NCI-H446 (cell line): ENCODE results near the gene TENT4A.

Experiments used
- DNase-seq, 2 experiments: peaks; one replicate each; lab custom pipeline; 2025; lab: John Stamatoyannopoulos, UW

The TENT4A gene

DNA sequence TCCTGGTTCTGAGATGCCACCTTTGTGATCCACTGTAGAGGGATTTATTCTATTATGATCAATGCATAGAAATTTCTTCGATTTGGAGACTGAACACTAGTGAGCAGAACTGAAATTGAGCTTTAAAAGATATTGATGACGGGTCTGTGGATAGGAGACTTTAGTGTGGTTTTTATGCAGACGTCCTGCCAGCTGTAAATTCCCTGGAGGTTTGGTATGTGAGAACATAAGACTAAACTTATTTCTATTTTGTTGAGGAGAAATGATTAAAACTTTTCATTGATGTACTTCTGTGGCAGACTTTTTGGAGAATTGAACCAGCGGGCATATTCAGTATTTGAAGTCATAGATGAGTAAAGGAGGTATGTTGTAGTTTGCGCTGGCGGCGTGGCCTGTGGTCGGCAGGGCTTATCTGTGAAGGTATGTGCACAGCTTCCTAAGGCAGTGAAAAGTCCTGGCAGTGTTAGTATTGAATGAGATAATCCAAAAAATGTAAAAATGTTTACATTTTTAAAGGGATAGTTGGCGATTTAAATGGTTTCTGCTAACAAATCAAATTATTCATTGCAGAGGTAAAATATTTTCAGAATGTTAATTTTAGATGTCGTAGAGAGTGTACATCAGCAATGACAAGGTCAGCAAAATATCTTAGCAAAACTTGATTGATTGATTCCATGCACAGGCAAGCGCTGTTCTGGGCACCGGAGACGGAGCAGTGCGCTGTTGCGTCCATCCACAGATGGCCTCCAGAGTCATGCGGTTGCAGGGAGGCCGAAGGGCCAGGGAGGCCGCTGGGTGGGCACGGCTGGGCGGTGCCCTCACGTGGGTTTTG is 20.4 kb downstream of the TENT4A start:
- no peak for DNase-seq

DNA sequence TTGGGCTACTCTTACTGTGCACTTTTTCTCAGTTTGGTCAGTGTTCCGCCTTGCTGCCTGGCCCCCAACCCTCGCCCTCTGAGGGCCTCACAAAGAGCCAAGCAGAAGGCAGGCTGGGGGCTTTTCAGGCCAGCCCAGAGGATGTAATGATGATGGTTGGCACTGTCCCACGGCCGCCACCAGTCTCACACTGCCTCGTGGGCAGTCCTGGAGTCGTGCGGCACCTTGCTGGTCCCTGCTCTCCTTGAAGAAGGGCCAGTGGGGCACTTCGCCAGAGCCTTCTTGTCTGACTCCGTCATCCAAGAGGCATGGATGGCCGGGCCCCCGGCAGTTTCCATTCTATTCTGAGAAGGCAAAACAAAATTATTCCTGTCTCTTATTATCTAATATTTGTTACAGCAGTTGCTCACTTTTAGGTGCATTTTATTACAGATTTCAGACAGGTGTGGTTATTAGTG is 21.0 kb downstream of the TENT4A start:
- DNase-seq: peak in 1 of 2 experiments; percentile 23

DNA sequence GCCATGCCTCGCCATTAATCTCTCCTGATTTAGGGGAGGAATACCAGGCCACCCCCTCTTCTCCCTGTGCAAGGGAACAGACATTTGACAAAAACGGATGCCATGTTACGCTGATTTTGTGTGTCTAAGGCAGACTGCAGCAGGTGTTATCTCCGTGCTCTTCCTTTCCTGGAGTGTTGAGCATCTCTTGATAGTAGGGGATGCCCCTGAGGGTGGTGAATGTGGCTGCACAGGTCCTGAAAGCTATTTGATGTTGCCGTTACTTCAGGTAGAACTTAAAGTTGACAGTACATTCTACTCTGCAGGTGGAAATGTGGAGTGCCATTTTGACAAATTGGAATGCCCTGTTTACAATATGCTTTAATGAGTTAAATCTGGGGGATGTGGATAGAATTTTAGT is 21.5 kb downstream of the TENT4A start:
- DNase-seq: no peak

DNA sequence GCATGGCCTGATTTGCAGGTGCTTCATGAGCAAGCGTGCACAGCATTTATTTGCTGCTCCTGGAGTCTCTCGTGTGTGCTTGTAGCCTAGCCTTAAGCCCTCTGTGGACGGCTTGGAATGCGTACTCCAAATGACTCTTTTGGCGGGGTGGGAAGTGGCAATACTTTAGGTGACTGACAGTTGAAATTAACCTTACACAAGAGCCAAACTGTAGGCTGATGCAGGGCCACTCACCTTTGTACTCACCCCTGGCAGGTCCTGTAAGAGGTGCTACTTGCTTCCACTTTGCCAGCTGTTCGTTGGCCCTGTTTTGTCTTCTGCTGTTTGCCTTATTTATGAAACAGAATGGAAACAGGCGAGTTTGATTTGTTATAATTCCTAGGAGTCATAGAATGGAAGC is 22.9 kb downstream of the TENT4A start:
- no peak for DNase-seq

DNA sequence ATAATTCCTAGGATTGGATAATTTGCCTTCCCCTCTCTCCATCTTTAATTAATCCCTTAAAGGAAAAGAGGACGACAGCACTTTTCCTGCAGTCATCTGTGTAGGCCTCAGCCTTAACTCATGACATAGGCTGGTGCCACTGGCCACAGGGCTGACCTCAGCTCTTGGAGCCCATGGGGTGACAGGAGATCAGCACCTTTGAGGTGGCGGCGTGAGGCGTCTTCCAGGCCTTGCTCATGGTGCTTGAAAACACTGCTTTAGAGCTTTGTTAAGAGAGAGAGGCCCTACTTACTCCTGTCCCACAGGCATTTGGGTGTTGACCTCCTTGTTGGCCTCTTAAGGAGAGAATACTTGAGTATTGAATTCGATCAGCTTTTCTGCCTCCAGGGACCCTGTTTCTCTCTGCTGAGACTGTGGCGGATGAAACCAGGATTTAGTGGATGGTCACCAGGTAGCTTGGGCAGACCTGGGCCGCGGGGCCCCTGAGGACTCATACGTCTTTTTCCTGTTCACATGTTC is 23.4 kb downstream of the TENT4A start:
- no peak for DNase-seq

DNA sequence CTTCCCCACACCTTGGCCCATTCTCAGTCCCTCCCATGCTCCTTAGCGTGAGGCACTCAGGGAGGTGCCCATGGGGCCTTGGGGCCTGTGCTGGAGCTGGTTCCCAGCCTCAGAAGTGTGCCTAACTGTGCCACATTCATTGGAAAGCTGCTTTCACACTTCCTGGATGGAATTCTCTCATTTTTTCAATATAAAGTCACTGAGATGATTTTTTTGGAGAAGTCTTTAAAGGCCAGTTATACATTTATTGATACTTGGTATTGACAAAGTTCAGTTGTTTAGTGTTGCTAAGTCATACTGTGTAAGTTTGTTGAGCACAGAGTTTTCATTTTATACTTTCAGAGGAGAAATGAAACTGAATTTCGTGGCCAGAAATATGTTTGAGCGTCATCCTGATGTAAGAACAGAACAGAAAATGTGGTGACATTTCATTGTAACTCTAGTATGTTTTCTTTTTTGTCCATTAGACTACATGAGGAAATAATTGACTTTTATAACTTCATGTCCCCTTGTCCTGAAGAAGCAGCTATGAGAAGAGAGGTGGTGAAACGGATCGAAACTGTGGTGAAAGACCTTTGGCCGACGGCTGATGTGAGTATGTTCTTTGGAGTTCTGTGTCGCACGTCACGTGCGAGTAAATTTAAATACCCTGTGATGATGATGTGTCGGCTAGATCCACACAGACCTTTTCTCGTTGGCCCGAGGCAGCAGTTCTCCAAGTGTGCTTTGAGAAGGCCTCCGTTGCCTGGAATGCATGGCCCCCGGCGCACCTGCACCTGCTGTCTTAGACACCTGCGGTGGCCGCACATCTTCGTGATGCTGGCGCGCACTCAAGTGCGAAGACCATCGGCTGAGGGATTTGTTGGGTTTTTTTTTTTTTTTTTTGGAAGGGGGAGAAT is 24.1 kb downstream of the TENT4A start:
- DNase-seq: no peak

DNA sequence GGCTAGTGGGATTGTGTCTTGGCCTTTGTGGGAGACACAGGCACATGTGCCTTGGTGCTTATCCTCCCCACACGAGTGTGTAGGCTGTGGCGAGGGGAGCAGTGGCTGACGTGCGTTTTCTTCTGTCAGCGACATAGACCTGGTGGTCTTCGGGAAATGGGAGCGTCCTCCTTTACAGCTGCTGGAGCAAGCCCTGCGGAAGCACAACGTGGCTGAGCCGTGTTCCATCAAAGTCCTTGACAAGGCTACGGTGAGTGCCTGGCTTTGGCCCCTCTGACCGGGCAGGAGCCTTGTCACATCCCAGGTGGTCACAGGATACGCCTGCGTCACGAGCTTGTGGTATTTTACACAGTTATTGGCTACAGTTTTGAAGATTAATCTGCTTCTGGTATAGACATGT is 26.4 kb downstream of the TENT4A start:
- DNase-seq: no peak

DNA sequence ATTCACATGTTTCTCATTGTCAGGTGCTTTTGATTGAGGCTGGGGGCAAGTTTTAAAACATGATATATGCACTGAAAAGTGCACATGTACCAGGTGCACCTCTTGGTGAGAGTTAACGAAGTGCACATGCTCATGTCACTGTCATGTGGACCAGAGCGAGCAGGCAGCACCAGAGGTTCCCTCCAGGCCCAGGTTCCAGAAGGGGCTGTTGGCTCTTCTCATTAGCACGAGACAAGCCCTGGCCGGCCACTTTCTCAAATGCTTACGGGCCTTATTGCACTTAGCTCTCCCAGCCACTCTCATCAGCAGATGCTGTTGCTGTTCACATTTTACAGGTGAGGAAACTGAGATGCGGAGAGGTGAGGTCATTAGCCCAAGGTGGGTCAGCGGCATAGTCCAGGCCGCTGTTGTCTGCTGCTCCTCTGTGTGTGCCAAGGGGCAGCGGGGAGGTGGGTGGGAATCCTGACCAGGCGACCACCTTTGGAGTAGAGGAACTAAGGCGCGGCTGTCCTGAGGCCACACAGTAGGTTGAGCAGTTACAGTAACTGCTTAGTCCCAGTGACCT is 27.4 kb downstream of the TENT4A start:
- no peak for DNase-seq

DNA sequence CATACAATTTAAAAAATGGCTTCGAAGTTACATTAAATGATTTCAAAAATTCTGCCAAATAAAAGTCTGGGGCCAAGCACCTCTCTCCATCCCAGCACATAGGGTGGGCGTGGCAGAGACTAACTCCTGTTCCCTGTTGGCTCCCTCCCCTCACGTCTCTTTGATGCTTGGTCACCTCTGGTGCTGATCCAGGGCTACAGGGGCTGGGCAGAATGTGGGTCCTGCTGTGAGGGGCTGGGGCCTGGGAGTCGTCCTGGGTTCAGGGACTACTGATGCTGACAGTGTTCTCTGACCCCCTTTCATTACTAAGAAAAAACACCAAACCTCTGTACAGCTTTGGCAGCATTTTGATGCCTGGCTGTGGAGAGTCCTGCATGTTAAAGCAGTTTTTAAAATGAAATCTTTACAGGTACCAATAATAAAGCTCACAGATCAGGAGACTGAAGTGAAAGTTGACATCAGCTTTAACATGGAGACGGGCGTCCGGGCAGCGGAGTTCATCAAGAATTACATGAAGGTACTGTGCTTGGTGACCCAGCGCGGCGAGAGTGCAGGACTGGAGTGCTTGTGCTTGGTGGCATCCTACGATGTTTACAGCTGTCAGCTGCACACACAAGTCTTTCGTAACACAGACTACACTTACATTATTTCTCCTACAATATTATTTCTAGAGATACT is 29.0 kb downstream of the TENT4A start:
- no peak for DNase-seq

DNA sequence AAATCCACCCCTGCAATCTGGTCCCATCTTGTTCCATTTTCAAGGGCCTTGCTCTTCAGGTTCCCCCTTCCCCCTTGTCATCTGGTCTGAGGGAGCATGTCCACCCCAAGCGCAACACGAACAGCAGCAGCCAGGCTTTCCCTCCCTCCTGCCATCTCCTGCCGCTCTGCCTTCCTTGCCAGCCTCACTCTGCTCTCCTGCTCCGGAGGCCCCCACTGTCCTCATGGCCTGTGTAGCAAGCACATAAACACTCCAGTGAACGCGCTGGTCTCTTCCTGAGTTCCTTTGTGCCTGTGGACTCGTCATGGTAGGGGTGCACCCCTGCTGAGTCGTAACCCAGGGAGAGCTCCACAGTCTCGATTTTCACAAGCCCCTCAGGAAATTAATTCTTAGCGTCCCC is 29.9 kb downstream of the TENT4A start:
- no peak for DNase-seq

DNA sequence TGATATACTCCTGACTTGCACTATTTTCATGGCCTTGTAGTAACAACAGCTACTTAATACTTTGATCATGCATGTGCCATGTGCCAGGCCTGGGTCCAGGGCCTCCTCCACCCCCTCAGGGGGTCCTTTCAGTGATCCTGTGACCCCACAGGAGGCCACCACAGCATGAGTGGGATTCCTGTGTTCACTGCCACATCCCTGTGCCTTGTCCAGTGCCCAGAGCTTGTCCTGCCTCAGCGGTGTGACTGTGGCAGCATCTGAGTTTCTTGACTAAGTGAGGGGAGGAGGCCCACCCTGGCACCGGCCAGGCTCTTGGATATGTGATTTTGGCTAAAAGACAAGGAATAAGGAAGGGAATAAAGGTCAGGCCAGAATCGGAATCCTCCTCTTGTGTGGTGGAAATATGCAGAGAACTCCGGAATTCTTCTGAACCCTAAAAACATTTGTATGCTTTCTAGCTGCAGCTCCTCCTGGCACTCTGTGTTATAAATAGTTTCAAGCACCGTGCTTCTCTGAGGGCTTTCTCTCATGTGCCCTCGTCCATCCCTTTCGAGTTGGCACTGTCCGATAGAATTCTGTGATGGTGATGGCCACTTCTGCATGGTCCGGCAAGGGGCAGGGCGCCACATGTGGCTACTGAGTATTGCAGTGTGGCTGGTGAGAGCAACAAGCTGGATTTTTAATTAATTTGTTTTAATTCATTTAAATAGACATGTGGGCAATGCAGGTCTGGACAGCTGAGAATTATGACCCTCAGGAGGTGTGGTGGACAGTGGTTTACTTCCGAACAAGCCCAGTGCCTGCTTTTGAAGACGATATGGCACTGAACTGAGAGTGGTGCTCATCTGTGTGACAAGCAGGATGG is 31.8 kb downstream of the TENT4A start:
- DNase-seq: no peak

DNA sequence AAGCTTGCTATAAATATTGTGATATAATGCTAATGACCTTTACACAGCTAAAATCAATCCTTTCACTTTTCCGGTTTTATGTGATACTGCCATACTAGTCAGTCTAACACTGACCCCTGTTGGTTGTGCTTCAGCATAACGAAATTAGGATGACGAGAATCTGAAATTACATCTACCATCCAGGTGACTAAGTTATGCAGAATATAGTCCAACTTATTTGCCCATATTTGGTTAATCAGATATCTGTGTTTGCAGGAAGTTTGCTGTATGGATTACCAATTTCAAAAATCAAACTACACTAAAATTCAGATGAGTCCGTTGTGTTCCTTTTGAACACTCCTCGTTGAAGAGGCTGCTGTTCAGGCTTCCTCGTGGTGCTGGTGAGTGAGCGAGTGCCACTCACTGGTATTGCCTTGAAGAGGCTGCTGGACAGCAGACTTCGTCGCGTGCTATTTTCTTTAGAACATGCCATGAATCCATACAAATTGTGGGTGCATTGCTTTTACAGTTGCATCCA is 32.5 kb downstream of the TENT4A start:
- peak in 1 of 2 experiments; percentile 61 for DNase-seq

DNA sequence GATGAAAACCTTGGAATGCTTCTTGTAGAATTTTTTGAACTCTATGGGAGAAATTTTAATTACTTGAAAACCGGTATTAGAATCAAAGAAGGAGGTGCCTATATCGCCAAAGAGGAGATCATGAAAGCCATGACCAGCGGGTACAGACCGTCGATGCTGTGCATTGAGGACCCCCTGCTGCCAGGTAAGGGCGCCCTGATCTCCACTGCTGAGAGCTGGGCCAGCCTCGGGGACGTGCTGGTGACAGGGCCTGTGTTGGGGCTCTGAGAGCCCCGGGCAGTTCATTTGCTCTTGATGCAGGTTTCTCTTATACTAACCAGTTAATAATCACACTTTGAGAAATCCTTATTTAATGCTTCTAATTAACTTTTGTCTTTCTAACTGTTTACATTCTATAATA is 33.0 kb downstream of the TENT4A start:
- DNase-seq: no peak

DNA sequence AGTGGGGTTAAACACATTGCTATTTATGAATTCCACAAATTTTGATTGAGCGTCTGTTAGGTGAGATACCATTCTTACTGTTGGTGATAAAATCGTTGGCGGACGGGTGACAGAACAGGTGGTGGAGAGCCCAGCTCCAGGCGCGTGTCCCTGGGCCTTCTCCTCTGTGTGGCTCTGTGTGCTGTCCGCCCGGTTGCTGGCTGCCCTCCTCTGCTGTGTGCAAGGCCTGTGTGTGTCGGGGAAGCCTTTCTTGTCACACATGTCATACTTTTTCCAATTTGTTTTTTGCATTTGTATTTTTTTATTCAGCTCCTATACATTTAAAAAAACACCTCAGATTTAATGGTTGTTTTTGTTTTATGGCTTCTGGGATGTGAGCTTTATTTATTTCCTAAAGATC is 33.9 kb downstream of the TENT4A start:
- no peak for DNase-seq

DNA sequence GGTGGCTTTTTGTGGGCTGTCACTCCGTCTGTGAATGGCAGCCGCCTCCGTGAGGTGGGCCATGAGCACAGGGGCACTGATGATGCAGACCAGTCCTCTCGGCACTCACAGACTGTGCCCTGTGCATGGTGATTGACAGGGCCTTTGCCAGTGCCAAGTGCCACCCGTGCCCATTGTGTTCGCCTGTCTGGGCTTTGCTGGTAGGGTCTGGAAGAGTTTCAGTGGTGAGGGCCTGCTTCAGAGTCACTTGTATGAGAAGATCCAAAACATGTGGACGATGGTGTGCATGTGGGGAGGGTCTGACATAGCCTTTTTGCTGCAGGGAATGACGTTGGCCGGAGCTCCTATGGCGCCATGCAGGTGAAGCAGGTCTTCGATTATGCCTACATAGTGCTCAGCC is 34.9 kb downstream of the TENT4A start:
- no peak for DNase-seq

DNA sequence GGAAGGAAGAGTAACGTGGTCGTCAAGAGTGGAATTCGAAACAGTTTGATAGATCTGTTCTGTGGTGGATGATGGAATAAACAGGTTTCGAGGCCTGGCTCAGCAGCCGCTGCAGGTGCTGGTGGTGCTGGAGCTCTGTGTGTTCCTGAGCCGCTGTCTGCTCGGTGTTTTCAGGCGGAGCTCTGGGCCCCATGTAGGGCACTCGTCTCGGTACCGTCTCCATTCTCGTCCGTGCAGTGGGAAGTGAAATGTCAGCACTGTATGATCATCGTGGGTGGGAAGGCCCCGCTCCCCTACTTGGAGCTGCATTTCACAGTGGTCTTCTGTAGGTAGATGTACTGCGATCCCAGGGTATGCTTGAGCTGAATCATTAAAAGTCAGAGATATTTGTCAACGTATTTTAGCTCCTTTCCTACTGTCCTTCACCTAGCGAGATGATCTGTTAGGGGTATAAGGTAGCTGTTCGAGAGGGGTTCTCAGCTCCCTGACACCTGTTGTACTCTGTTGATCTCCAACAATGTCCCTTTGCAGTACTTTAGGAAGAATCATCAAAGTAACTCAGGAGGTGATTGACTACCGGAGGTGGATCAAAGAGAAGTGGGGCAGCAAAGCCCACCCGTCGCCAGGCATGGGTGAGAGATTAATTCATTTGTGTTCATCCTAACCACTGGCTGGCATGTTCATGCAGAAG is 35.9 kb downstream of the TENT4A start:
- DNase-seq: no peak

DNA sequence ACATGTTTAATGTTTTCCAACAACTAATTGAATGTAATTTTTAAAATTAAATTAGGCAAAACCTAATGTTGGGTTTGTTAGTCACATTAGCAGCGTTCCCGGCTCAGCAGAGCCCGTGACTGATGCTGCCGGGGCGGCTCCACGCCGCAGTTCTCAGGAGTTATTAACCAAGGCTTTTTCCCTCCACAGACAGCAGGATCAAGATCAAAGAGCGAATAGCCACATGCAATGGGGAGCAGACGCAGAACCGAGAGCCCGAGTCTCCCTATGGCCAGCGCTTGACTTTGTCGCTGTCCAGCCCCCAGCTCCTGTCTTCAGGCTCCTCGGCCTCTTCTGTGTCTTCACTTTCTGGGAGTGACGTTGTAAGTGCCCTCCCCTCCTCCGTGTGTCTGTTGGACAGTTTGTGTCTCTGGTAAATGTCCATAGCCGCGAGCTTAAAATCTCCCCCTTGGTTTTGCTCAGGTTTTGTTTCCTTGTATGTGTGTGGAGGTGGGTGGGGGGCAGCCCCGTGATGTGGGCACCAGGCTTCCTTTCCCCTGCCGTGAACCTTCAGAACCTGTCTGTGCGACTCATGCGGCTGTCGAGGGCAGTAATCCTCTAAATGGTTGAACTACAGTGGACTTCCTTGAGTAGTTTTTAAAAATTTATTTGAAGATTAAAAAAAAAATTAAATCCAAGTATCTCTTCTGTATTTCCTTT is 37.1 kb downstream of the TENT4A start:
- no peak for DNase-seq

DNA sequence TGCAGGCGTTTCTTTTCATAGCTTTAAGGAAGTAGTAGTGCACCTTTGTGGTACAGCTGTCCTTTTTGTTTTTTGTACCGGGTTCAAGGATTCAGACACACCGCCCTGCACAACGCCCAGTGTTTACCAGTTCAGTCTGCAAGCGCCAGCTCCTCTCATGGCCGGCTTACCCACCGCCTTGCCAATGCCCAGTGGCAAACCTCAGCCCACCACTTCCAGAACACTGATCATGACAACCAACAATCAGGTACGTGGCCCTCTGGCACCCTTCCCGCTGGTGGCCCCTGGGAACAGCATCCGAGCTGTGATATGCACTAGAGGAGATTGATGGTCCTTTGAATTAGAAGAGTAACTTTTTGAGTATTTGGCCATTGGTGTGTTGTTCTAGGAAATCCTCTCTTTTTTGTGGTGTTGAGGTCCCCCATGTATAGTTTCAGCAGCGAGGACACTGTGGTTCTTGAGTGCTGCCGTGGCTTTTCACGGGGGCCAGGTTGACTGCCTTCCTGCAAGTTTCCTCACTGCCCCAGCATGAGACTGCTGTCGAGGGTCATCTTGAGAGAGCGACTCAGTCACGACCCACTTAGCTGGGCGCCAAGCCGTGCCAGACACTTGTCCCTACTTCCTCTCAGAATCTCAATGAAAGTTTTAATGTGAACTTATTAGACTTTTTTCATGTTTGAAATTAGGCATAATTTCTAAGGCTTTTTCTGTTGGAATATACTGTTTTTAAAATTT is 37.9 kb downstream of the TENT4A start:
- no peak for DNase-seq

DNA sequence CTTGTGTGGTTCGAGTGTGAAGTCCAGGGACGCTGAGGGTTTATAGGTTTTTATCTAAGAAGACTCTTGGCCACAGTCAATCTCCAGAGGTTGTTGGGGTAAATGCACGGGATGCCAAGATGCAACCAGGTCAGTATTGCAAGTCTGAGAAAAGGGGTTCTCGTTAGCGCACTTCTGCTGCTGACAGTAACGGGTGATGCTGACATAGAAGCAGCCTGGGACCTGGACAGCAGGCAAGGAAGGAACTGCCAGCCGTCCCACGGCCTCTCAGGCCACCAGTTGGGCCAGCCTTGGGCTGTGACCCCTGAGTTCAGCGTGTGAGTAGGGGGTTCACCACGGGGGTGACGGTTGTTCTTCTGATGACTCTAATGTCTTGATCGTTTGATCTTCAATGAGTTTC is 39.0 kb downstream of the TENT4A start:
- DNase-seq: no peak
